ENCODE measurements around the gene OR51L1.

GRCh38 chr11:5046754-5047330, 52.2 kb downstream of the OR51L1 start:
- TF ChIP-seq CTCF (IDR thresholded peaks at IDR 0.05) (no peak), POLR2A (IDR thresholded peaks at IDR 0.05) (no peak)

Data from heart left ventricle (tissue), 13 donors.